Hematopoietic multipotent progenitor cell (in vitro differentiated cells): ENCODE data around the gene BEND4. TPM values are rescaled to one million over a fixed set of nuclear protein-coding genes. Genes with fewer than 3 reads are reported as not detected.
"Not testable (repeated sequence)": the region's sequence is repeated elsewhere in the genome, so short reads cannot be mapped to it uniquely, and the experiment has no call there.

Experiments
- DNase-seq, 3 donors: peaks; one replicate each; pipeline ENCODE4 v3.0.0-alpha.2; 2011 to 2015; ENCODE audit warnings: low read depth in 2 of 3, low spot score in 2 of 3
- total RNA-seq: library from RNA; depleted of rRNA; stranded (reverse); fragments of >200 nt; gene quantifications from one replicate; pipeline ENCODE4 v1.2.3, GENCODE V29; 2012

BEND4 gene
- 7.8 TPM for total RNA-seq

- peak in 2 of 3 donors; percentile 80 to 91 for DNase-seq
These were observed at the start of gene BEND4 for GRCh38 chr4:42152507-42153504. BEND4 (minus strand) TSS chr4:42152655; CDS start chr4:42152143, 512 bp downstream.

- DNase-seq, result no peak
These were observed 44.9 kb upstream of the BEND4 start for GRCh38 chr4:42197341-42197740.

GRCh38 chr4:42172921-42173320 lies 20.5 kb upstream of the BEND4 start:
- DNase-seq, result no peak

- no peak for DNase-seq
These were observed 19.8 kb upstream of the BEND4 start for GRCh38 chr4:42172128-42172790.

- no peak for DNase-seq
These were observed 15.3 kb upstream of the BEND4 start for GRCh38 chr4:42167709-42168108.

GRCh38 chr4:42166186-42166585 lies 13.7 kb upstream of the BEND4 start:
- DNase-seq, result not testable (repeated sequence)

- DNase-seq, result peak in 1 of 3 donors; percentile 55
These were observed 7.0 kb upstream of the BEND4 start for GRCh38 chr4:42159271-42160001.

- peak in 2 of 3 donors; percentile 89 to 93 for DNase-seq
These were observed 618 bp downstream of the BEND4 start for GRCh38 chr4:42151568-42152506.

- peak in 1 of 3 donors; percentile 56 for DNase-seq
These were observed 1.5 kb downstream of the BEND4 start for GRCh38 chr4:42150653-42151567.

GRCh38 chr4:42149004-42149403 lies 3.5 kb downstream of the BEND4 start:
- DNase-seq, result no peak

GRCh38 chr4:42148425-42148824 lies 4.0 kb downstream of the BEND4 start:
- no peak for DNase-seq

GRCh38 chr4:42144028-42144427 lies 8.4 kb downstream of the BEND4 start:
- peak in 1 of 3 donors; percentile 21 for DNase-seq

GRCh38 chr4:42142591-42142990 lies 9.9 kb downstream of the BEND4 start:
- DNase-seq, result no peak

GRCh38 chr4:42136371-42136770 lies 16.1 kb downstream of the BEND4 start:
- DNase-seq, result no peak

- no peak for DNase-seq
These were observed 19.4 kb downstream of the BEND4 start for GRCh38 chr4:42133006-42133405.

- DNase-seq, result no peak
These were observed 20.4 kb downstream of the BEND4 start for GRCh38 chr4:42132099-42132498.

- no peak for DNase-seq
These were observed 29.3 kb downstream of the BEND4 start for GRCh38 chr4:42123071-42123644.

- DNase-seq, result no peak
These were observed 30.2 kb downstream of the BEND4 start for GRCh38 chr4:42122237-42122636.
